WTC11 (cell line): ENCODE data around the gene PCDH9. TPM values are rescaled to one million over a fixed set of nuclear protein-coding genes. Genes with fewer than 3 reads are reported as not detected.

Source experiments
- ATAC-seq: fragments of 200-7000 bp; cut with Tn5 transposase; 2 replicates; pipeline ENCODE4 v1.10.0; 2021; ENCODE audit warnings: mild to moderate bottlenecking, moderate library complexity
- CTCF ChIA-PET: fragments of 300-600 bp; sonication (Branson Sonifier 250); formaldehyde crosslinking; loops from one replicate; lab custom pipeline; 2021; ENCODE audit warnings: antibody characterized with exemption; lab: Charles Lee
- POLR2A ChIA-PET: fragments of 350-600 bp; sonication (Branson Sonifier 250); formaldehyde crosslinking; loops from one replicate; lab custom pipeline; 2021; ENCODE audit warnings: antibody characterized with exemption; lab: Charles Lee
- DNase-seq: peaks from one replicate; pipeline ENCODE4 v3.0.0; 2021; ENCODE audit warnings: low spot score
- H3K27ac Mint-ChIP-seq: 2 replicates; pipeline ENCODE4 v1.8.0; 2021; ENCODE audit warnings: mixed read lengths
- H3K27me3 Mint-ChIP-seq: 2 replicates; pipeline ENCODE4 v1.8.0; 2021; ENCODE audit warnings: low read depth, mild to moderate bottlenecking, moderate library complexity, mixed read lengths
- H3K36me3 Mint-ChIP-seq: 2 replicates; pipeline ENCODE4 v1.8.0; 2021; ENCODE audit warnings: mixed read lengths
- H3K4me1 Mint-ChIP-seq: 2 replicates; pipeline ENCODE4 v1.8.0; 2022; ENCODE audit warnings: mixed read lengths
- H3K4me3 Mint-ChIP-seq: 2 replicates; pipeline ENCODE4 v1.8.0; 2021; ENCODE audit warnings: mild to moderate bottlenecking, moderate library complexity, mixed read lengths
- H3K9me3 Mint-ChIP-seq: 2 replicates; pipeline ENCODE4 v1.8.0; 2021; ENCODE audit warnings: mixed read lengths
- AFF4 ChIP-seq: sonication (generic); formaldehyde crosslinking; IDR thresholded peaks from 2 replicates; pipeline ENCODE4 v1.8.1; 2023; ENCODE audit warnings: mild to moderate bottlenecking, missing genetic modification reagents, borderline replicate concordance
- ATF1 ChIP-seq: sonication (generic); formaldehyde crosslinking; IDR thresholded peaks from 2 replicates; pipeline ENCODE4 v1.8.1; 2023; ENCODE audit warnings: mild to moderate bottlenecking, moderate library complexity, missing genetic modification reagents
- ATF6 ChIP-seq: sonication (generic); formaldehyde crosslinking; IDR thresholded peaks from 2 replicates; pipeline ENCODE4 v1.8.1; 2023; ENCODE audit warnings: mild to moderate bottlenecking, missing genetic modification reagents
- EMX1 ChIP-seq: fragments of 250-450 bp; sonication (Bioruptor Pico); IDR thresholded peaks from 2 replicates; pipeline ENCODE4 v1.8.0; 2021; ENCODE audit warnings: mild to moderate bottlenecking
- FOXK1 ChIP-seq: sonication (generic); formaldehyde crosslinking; IDR thresholded peaks from 2 replicates; pipeline ENCODE4 v1.8.0; 2022; ENCODE audit warnings: mild to moderate bottlenecking, moderate library complexity, missing genetic modification reagents
- FOXP1 ChIP-seq: sonication (generic); formaldehyde crosslinking; IDR thresholded peaks from 2 replicates; pipeline ENCODE4 v1.8.0; 2022; ENCODE audit warnings: missing genetic modification reagents, mild to moderate bottlenecking, moderate library complexity, borderline replicate concordance
- GRHL2 ChIP-seq: fragments of 250-450 bp; sonication (Bioruptor Pico); IDR thresholded peaks from 2 replicates; pipeline ENCODE4 v1.8.0; 2022; ENCODE audit warnings: mild to moderate bottlenecking, moderate library complexity; ENCODE audit not compliant: insufficient replicate concordance, severe bottlenecking
- HMGXB4 ChIP-seq: sonication (generic); formaldehyde crosslinking; IDR thresholded peaks from 2 replicates; pipeline ENCODE4 v1.8.1; 2023; ENCODE audit warnings: mild to moderate bottlenecking, moderate library complexity, missing genetic modification reagents
- IRF2 ChIP-seq: sonication (generic); formaldehyde crosslinking; IDR thresholded peaks from 2 replicates; pipeline ENCODE4 v1.8.0; 2022; ENCODE audit warnings: low read depth, missing genetic modification reagents, borderline replicate concordance
- NFATC4 ChIP-seq: fragments of 250-450 bp; sonication (Bioruptor Pico); IDR thresholded peaks from 2 replicates; pipeline ENCODE4 v1.9.0; 2021; ENCODE audit warnings: mild to moderate bottlenecking
- NR1H2 ChIP-seq: sonication (generic); formaldehyde crosslinking; IDR thresholded peaks from 2 replicates; pipeline ENCODE4 v1.9.0; 2021; ENCODE audit warnings: mild to moderate bottlenecking, moderate library complexity, missing genetic modification reagents
- OVOL2 ChIP-seq: fragments of 250-450 bp; sonication (Bioruptor Pico); IDR thresholded peaks from 2 replicates; pipeline ENCODE4 v1.9.0; 2021; ENCODE audit warnings: mild to moderate bottlenecking, borderline replicate concordance
- PRDM15 ChIP-seq: sonication (generic); formaldehyde crosslinking; IDR thresholded peaks from 2 replicates; pipeline ENCODE4 v1.8.0; 2022; ENCODE audit warnings: missing genetic modification reagents
- PRRX2 ChIP-seq: fragments of 250-450 bp; sonication (Bioruptor Pico); IDR thresholded peaks from 2 replicates; pipeline ENCODE4 v1.8.0; 2021; ENCODE audit warnings: mild to moderate bottlenecking
- USF2 ChIP-seq: sonication (generic); formaldehyde crosslinking; IDR thresholded peaks from 2 replicates; pipeline ENCODE4 v1.8.1; 2023; ENCODE audit warnings: mild to moderate bottlenecking, missing genetic modification reagents, moderate library complexity
- ZBTB43 ChIP-seq: sonication (generic); formaldehyde crosslinking; IDR thresholded peaks from 2 replicates; pipeline ENCODE4 v1.8.1; 2023; ENCODE audit warnings: mild to moderate bottlenecking, missing genetic modification reagents
- ZNF121 ChIP-seq: sonication (generic); formaldehyde crosslinking; IDR thresholded peaks from 2 replicates; pipeline ENCODE4 v1.8.0; 2023; ENCODE audit warnings: missing genetic modification reagents
- ZNF317 ChIP-seq: sonication (generic); formaldehyde crosslinking; IDR thresholded peaks from 2 replicates; pipeline ENCODE4 v1.8.1; 2023; ENCODE audit warnings: low read depth, mild to moderate bottlenecking, moderate library complexity, missing genetic modification reagents, borderline replicate concordance
- ZNF425 ChIP-seq: fragments of 250-450 bp; sonication (Bioruptor Pico); conservative IDR thresholded peaks from 2 replicates; pipeline ENCODE4 v1.9.0; 2021; ENCODE audit warnings: mild to moderate bottlenecking
- total RNA-seq: library from RNA; stranded (reverse); gene quantifications from 3 replicates; pipeline ENCODE4 v1.2.3, GENCODE V29; 2021

The PCDH9 gene
- total RNA-seq, 1 experiment from 2014 or later: 0.48 TPM

GRCh38 chr13:67217880-67218279, 12.3 kb downstream of the PCDH9 start:
- H3K27ac Mint-ChIP-seq: no peak overlapping the region
- ChIA-PET POLR2A (no interaction called here), CTCF (no interaction called here)
- DNase-seq: no peak
- no peak overlapping the region for H3K4me3 Mint-ChIP-seq
- TF ChIP-seq NFATC4 (CRISPR knock-in tag) (no peak), ZNF121 (CRISPR knock-in tag) (no peak), AFF4 (CRISPR knock-in tag) (no peak), EMX1 (no peak), USF2 (no peak), PRRX2 (CRISPR knock-in tag) (no peak), FOXP1 (CRISPR knock-in tag) (no peak)
- no peaks in the 10 kb centered on the region for H3K27me3 Mint-ChIP-seq
- ATAC-seq: no peak
- H3K4me1 Mint-ChIP-seq: no peaks in the 10 kb centered on the region
- no peaks in the 10 kb centered on the region for H3K36me3 Mint-ChIP-seq
- H3K9me3 Mint-ChIP-seq: no peaks in the 10 kb centered on the region

GRCh38 chr13:67216864-67217263, 13.3 kb downstream of the PCDH9 start:
- no peaks in the 10 kb centered on the region for H3K27me3 Mint-ChIP-seq
- ChIA-PET POLR2A (no interaction called here), CTCF (interaction anchor here (1.0 kb wide), 1 partner anchor 724 kb away, joined by 3 read pairs; no protein-coding TSS in a partner anchor)
- no peaks in the 10 kb centered on the region for H3K4me1 Mint-ChIP-seq
- DNase-seq (no peak), ATAC-seq (no peak)
- H3K27ac Mint-ChIP-seq: no peak overlapping the region
- no peak overlapping the region for H3K4me3 Mint-ChIP-seq
- no peaks in the 10 kb centered on the region for H3K9me3 Mint-ChIP-seq
- no peaks in the 10 kb centered on the region for H3K36me3 Mint-ChIP-seq
- TF ChIP-seq ATF1 (CRISPR knock-in tag): no peak
- TF ChIP-seq OVOL2 (CRISPR knock-in tag): no peak
- no peak for TF ChIP-seq PRDM15 (CRISPR knock-in tag)
- TF ChIP-seq ZNF317 (CRISPR knock-in tag): no peak
- no peak for TF ChIP-seq FOXK1
- no peak for TF ChIP-seq NFATC4 (CRISPR knock-in tag)
- no peak for TF ChIP-seq GRHL2 (CRISPR knock-in tag)
- no peak for TF ChIP-seq ZNF425 (CRISPR knock-in tag)
- no peak for TF ChIP-seq ZBTB43
- no peak for TF ChIP-seq HMGXB4
- no peak for TF ChIP-seq FOXP1 (CRISPR knock-in tag)
- TF ChIP-seq IRF2 (CRISPR knock-in tag): no peak
- no peak for TF ChIP-seq NR1H2 (CRISPR knock-in tag)
- no peak for TF ChIP-seq ATF6
